Natural killer cell (primary cell): ENCODE data around the gene HOXB7. TPM values are rescaled to one million over a fixed set of nuclear protein-coding genes. Genes with fewer than 3 reads are reported as not detected.

Source experiments
- ATAC-seq, 3 donors: fragments of 150-1000 bp in 2 of 3; fragments of 200-7000 bp in 1 of 3; cut with Tn5 transposase; 1 replicate in 1 of 3; 2 replicates in 2 of 3; pipeline ENCODE4 v1.10.0; 2021; ENCODE audit warnings: mild to moderate bottlenecking in 2 of 3, moderate library complexity in 2 of 3
- DNase-seq, 2 donors: peaks; one replicate each; pipeline versions ENCODE4 v3.0.0 to v3.0.0-alpha.2; 2013 to 2021; ENCODE audit warnings: mixed read lengths in 1 of 2
- H3K27ac ChIP-seq: one replicate; pipeline ENCODE4 v1.5.1; 2013; ENCODE audit warnings: mild to moderate bottlenecking, low read length
- H3K27me3 ChIP-seq: one replicate; pipeline ENCODE4 v1.6.1; 2013; ENCODE audit warnings: low read length; ENCODE audit not compliant: control insufficient read depth, insufficient read depth
- H3K36me3 ChIP-seq: one replicate; pipeline ENCODE4 v1.6.1; 2013; ENCODE audit warnings: low read length; ENCODE audit not compliant: control insufficient read depth, insufficient read depth
- H3K4me1 ChIP-seq: one replicate; pipeline ENCODE4 v1.6.1; 2013; ENCODE audit warnings: low read length; ENCODE audit not compliant: control insufficient read depth, insufficient read depth
- H3K4me3 ChIP-seq: one replicate; pipeline ENCODE4 v1.5.1; 2013; ENCODE audit warnings: low read length
- H3K9me3 ChIP-seq: one replicate; pipeline ENCODE4 v1.6.1; 2013; ENCODE audit warnings: low read length; ENCODE audit not compliant: control insufficient read depth, insufficient read depth
- H3K27ac Mint-ChIP-seq, 2 donors: one replicate each; pipeline ENCODE4 v1.8.0; 2022; ENCODE audit warnings: mild to moderate bottlenecking in 2 of 2, mixed read lengths in 2 of 2, moderate library complexity in 1 of 2
- H3K27me3 Mint-ChIP-seq, 2 donors: one replicate each; pipeline ENCODE4 v1.8.0; 2022; ENCODE audit warnings: low read depth in 2 of 2, mixed read lengths in 2 of 2
- H3K36me3 Mint-ChIP-seq: one replicate; pipeline ENCODE4 v1.8.0; 2022; ENCODE audit warnings: mixed read lengths
- H3K4me1 Mint-ChIP-seq, 2 donors: one replicate each; pipeline ENCODE4 v1.8.0; 2022; ENCODE audit warnings: mixed read lengths in 2 of 2
- H3K4me3 Mint-ChIP-seq: one replicate; pipeline ENCODE4 v1.8.0; 2022; ENCODE audit warnings: mild to moderate bottlenecking, moderate library complexity, mixed read lengths
- H3K9me3 Mint-ChIP-seq, 2 donors: one replicate each; pipeline ENCODE4 v1.8.0; 2022; ENCODE audit warnings: mixed read lengths in 2 of 2
- WGBS: methylation state at CpG from one replicate; pipeline ENCODE4 v1.1.7; 2013; ENCODE audit warnings: missing lambda C conversion rate; ENCODE audit not compliant: insufficient coverage; 5-methylcytosine and 5-hydroxymethylcytosine counted together
- intact Hi-C: fragments of 100-400 bp; cut with micrococcal nuclease; formaldehyde crosslinking; loops from one replicate; pipeline ENCODE4 v1.14.2; 2022
- total RNA-seq, 4 donors: library from RNA; stranded (reverse); fragments of 120-200 nt in 1 of 4; gene quantifications; one replicate each; pipeline versions ENCODE4 v1.2.3 to v1.2.4, GENCODE V29; 2013 to 2022
- TF ChIP-seq, protein P1 (sequence below): fragments of 200-600 bp; IDR thresholded peaks from one replicate; pipeline ENCODE4 v1.8.0; 2022; ENCODE audit warnings: antibody characterized with exemption

HOXB7 gene
- total RNA-seq, 3 donors from 2014 or later (not counting 1 experiment from before 2014, with no cell fraction given), result 0.45 to 1.4 (median 0.97) TPM

DNA sequence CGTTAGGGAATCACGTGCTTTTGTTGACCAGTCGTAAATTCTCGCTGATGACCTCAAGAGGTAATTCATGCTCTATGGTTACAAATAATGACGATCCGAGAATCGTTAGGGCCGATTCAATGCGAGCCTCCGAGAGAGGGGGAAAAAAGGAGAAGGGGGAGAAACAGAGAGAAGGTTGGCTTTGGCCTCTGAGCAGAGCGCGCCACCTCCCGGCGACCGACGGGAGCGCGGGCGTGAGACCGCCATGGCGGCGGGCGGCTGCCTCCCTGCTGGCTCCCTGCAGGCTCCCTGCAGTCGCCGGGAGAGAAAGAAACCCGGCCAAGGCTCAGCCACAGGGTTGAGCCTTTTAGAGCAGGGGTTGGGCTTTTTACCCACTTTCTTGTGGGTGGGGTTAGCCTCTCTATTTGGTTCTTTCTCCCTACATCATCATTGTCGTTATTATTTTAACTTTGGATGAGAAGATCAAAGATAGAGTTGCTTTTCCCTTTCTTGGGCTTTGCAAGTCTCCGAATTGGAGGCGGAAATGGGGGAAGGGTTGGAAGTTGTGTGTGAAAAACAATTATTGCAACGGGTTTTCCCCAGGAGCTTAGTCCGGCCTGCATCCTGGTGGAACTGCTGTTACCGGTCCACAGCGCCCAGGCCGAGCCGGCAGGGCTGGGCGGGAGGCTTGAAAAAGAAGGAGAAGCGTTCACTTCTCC lies 16.8 kb downstream of the HOXB7 start:
- WGBS, result 20% methylated on average over 36 of the region's 37 CpGs
- peak overlapping the region in 1 of 2 donors; percentile 48 for H3K27ac Mint-ChIP-seq

DNA sequence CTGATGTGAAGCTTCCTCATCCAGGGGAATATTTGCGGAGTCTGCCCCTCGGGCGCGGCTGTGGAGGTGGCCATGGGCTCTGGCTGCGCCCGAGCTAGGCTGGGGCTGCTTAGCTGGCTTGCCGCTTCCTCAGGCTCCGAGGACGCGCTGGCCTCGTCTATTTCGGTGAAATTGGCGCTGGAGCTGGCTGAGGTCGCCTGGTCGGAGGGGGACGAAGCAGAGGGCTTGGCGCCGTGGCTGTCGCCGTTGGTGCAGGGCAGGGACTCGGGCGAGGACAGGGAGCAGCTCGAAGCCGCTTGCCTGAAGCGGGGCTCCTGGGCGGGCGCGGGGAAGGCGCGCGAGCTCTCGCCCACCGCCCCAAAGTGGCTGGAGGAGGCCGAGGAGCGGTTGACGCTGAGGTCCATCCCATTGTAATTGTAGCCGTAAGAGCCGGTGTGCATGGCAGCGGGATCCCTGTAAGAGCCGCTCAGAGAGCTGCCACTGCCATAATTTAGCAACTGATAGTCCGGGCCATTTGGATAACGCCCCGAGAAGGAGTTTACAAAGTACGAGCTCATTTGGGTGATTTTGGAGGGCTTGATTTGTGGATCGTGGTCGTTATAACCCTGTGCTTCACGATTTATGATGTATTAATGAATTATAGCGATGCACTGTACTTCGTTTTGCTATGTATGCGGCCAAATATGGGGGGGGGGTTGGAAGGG lies 17.5 kb downstream of the HOXB7 start, which contains the start of gene HOXB5:
Gene HOXB5 (minus strand): TSS at position 654 of the 704 bp plus-strand sequence. CDS start 97 bp downstream, at position 557.
- Mint-ChIP-seq H3K36me3 (no peaks in the 10 kb centered on the region), H3K4me1 (peaks cover 39 to 49% of the 10 kb centered on the region in 2 donors), H3K9me3 (no peaks in the 10 kb centered on the region), H3K4me3 (peak within 1 kb of the TSS; percentile 87), H3K27me3 (peaks cover 80 to 87% of the 10 kb centered on the region in 2 donors), H3K27ac (peak within 1 kb of the TSS; percentile 48)
- WGBS, result under 1% methylated on average over 49 of the region's 50 CpGs
- Histone ChIP-seq H3K27ac (no peak within 1 kb of the TSS), H3K27me3 (peaks cover 65% of the 10 kb centered on the region), H3K9me3 (no peaks in the 10 kb centered on the region), H3K4me3 (peak within 1 kb of the TSS; percentile 14), H3K36me3 (no peaks in the 10 kb centered on the region), H3K4me1 (peaks cover 44% of the 10 kb centered on the region)
- peak in 1 of 2 donors; percentile 57 for DNase-seq
- TF ChIP-seq, protein P1, sequence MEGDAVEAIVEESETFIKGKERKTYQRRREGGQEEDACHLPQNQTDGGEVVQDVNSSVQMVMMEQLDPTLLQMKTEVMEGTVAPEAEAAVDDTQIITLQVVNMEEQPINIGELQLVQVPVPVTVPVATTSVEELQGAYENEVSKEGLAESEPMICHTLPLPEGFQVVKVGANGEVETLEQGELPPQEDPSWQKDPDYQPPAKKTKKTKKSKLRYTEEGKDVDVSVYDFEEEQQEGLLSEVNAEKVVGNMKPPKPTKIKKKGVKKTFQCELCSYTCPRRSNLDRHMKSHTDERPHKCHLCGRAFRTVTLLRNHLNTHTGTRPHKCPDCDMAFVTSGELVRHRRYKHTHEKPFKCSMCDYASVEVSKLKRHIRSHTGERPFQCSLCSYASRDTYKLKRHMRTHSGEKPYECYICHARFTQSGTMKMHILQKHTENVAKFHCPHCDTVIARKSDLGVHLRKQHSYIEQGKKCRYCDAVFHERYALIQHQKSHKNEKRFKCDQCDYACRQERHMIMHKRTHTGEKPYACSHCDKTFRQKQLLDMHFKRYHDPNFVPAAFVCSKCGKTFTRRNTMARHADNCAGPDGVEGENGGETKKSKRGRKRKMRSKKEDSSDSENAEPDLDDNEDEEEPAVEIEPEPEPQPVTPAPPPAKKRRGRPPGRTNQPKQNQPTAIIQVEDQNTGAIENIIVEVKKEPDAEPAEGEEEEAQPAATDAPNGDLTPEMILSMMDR, result no peak
- peak in 2 of 3 donors; percentile 17 to 25 for ATAC-seq
- intact Hi-C loops, result loop anchor here (1.0 to 5.0 kb wide), 2 partner anchors 257 to 331 kb away; no protein-coding TSS in a partner anchor

More for the DNA sequence above, 16.8 kb downstream of the HOXB7 start:
- intact Hi-C loops, result loop anchor here (1.0 to 5.0 kb wide), 2 partner anchors 258 to 332 kb away; no protein-coding TSS in a partner anchor
- H3K9me3 Mint-ChIP-seq, result no peaks in the 10 kb centered on the region
- Histone ChIP-seq H3K36me3 (no peaks in the 10 kb centered on the region), H3K4me1 (peaks cover 49% of the 10 kb centered on the region), H3K4me3 (no peak overlapping the region), H3K27ac (no peak overlapping the region), H3K9me3 (no peaks in the 10 kb centered on the region), H3K27me3 (peaks cover 69% of the 10 kb centered on the region)
- peak; percentile 74 to 81 (median 75) for ATAC-seq
- TF ChIP-seq, protein P1, result peak; percentile 87
- peaks cover 45 to 56% of the 10 kb centered on the region in 2 donors for H3K4me1 Mint-ChIP-seq
- peak overlapping the region; percentile 87 for H3K4me3 Mint-ChIP-seq
- DNase-seq, result peak; percentile 82 to 90
- H3K27me3 Mint-ChIP-seq, result peaks cover 79 to 87% of the 10 kb centered on the region in 2 donors
- no peaks in the 10 kb centered on the region for H3K36me3 Mint-ChIP-seq

GRCh38 chr17:48592577-48592976 lies 18.2 kb downstream of the HOXB7 start:
- ATAC-seq, result peak in 1 of 3 donors; percentile 28
- Mint-ChIP-seq H3K27ac (peak overlapping the region; percentile 48), H3K4me1 (peaks cover 32 to 42% of the 10 kb centered on the region in 2 donors), H3K27me3 (peaks cover 81 to 87% of the 10 kb centered on the region in 2 donors), H3K36me3 (no peaks in the 10 kb centered on the region), H3K4me3 (peak overlapping the region; percentile 87), H3K9me3 (no peaks in the 10 kb centered on the region)
- Histone ChIP-seq H3K27me3 (peaks cover 62% of the 10 kb centered on the region), H3K9me3 (no peaks in the 10 kb centered on the region), H3K4me3 (no peak overlapping the region), H3K27ac (no peak overlapping the region), H3K36me3 (no peaks in the 10 kb centered on the region), H3K4me1 (peaks cover 38% of the 10 kb centered on the region)
- TF ChIP-seq, protein P1, result no peak
- intact Hi-C loops, result loop anchor here (5.0 kb wide), 1 partner anchor 330 kb away; no protein-coding TSS in a partner anchor
- WGBS, result 3% methylated on average over 14 of the region's 14 CpGs
- DNase-seq, result peak; percentile 37 to 47
